Activated CD4-positive, CD25-positive, alpha-beta regulatory T cell treated with anti-CD3 and anti-CD28 coated beads, Interleukin-2, amount 50 U/mL, for 16 hours (primary cell): ENCODE data around the gene TTC6.

Experiments used
- DNase-seq: peaks from one replicate; pipeline ENCODE4 v3.0.0-alpha.2; 2020; ENCODE audit warnings: low read depth, low spot score

TTC6 gene

DNA sequence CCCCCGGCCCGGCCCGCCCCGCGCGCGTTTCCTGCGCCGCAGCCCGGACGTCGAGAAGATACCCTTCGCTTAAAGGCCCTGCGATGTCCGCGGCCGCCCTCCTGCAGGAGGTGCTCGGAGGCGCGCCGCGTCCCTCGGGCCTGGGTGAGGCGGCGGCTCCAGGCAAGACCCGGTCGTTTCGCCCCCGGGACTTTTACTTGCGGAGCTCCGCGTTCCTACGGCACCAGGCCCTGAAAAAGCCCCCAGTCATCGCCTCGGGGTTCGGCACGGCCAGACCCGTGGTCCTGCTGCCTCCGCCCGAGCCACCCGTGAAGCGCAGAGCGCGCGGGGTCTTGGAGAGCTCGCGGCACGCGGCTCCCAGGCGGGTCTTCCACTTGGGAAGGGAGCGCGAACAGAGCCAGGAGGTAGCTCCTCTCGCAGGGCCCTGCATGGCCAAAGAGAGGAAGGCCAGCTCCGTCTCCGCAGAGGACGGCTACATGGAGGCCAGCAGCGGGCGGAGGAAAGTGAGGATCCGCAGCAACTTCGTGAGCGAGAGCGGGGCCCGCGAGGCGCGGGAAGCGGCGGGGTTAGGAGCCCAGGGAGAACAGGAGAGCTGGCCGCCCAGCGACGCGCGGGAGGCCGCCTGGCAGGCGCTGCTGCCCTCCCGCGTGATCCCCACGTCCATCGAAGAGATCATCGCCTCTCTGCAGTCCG is 26.9 kb downstream of the TTC6 start:
- no peak for DNase-seq

DNA sequence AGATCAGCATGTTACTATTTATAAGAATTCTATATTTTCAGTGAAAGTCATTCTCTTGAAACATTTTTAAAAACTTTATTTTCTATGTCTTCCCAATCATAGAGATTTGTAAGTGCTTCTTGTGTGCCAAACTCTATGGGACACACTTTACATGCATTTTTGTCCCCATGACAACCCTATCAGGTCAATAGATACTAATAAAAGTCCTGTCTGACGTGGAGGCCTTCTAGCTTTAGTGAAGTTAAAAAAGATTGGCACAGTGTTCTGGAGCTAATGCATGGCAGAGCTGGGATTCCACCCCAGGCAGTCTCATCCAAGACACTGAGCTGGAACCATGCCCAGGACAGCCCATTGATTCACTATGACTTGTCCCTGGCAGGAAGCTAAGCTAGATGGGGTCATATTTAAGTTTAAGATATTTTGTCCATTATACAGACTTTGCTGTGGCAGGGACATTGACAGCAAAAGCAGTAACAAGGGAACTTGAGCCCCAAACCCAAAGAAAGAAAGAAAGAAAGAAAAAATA is 28.1 kb downstream of the TTC6 start:
- DNase-seq: no peak

DNA sequence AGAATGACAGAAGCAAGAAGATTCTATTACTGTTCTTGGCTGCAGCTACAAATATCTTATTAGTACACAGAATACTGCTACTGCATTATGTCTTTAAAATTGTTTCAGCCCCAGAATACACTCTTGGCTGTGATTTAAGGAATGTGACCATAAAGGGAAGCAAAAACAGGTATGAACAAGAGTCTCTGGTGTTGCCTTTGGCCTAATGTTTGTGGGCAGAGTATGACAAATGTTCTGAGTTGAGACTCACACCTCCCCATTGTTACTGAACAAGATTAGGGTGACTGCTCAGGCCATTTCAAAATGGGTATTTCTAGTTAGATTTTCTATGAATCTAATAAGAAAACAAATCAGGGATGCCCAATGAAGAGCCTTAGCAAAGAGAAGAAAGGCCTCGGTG is 28.5 kb downstream of the TTC6 start:
- DNase-seq: no peak

DNA sequence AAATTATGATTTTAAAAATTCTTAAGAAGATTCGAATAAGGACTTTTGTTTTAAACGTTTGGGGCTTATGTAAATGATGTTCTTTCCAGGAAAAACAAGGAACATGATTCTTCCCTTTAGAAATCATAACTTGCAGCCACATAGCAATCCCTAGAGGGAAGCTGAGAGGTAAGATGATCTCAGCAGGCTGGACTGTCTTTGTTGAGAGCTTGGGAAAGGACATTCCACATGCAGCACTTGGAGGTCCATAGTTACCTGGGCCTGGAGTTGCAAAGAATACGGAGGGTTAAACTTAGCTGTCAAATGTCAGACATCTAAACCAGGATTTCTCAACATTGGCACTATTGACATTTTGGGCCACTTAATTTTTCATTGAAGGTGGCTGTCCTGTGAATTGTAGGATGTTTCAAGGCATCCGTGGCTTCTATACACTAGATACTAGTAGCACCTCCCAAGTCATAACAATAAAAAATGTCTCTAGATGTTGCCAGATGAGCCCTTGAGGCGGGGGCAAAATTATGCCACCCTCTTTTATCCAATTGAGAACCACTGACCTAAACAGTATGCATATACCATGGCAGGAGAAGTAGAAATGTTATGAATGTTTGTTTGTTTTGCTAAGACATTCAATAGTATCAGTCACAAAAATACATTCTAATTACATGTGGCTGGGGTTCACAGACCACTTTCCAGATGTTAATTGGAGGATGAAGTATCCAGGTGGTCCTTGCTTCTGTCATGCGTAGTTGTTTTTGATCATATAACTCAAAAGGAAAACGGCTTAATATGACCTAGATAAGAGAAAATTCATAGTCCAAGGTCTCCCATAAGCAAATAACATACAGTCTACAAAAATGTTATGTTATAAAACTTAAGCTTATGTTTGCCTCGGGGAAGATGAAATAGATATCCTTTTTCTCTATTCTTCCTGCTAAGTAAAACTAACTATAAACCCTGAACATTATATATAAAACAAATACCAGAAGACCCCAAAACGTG is 30.5 kb downstream of the TTC6 start:
- no peak for DNase-seq

DNA sequence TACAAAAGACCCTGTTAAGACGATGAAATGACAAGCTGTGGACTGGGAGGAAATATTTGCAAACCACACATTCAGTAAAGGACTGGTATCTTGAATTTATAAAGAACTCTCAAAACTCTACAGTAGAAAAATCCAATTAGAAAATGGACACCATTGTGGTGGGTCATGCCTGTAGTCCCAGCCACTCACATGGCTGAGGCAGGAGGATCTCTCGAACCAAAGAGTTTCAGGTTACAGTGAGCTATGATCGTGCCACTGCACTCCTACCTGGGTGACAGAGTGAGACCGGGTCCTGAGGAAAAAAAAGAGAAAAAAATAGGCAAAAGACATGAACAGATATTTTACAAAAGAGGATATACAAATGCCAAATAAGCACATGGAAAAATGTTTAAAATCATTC is 41.9 kb downstream of the TTC6 start:
- DNase-seq: no peak

DNA sequence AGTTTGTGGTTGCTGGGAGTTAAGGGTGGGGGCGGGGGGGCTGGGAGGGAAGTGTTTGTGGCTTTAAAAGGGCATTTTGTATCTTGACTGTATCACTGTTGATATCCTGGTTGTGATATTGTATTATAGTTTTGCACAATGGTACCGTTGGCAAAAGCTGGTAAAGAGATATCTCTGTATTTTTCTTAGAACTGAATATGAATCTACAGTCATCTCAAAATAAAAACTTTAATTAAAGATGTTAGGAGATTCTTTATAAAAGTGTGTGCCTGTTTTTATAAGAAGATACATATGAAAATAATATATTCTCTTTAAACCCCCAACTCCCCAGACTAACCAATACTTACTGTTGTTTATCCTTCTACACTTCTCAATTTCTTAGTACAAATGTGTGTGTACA is 43.2 kb downstream of the TTC6 start:
- DNase-seq: no peak

DNA sequence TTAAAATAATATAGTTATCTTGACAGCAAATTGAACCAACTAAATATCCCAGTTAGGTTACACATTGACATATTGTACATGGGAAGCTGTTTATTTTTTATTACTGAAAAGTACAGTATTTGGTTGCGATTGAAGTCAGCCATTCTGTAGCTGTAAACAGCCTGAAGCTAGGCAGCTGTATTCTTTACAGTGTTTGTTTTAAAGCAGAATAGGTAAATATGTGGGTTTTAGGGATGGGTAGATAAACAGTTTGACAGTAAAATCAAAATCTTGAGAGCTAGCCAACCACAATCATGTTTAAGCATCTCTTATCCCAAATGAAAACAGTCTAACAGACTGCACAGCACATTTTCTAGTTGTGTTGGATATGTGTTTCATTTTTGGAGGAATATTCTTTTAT is 45.7 kb downstream of the TTC6 start:
- no peak for DNase-seq

DNA sequence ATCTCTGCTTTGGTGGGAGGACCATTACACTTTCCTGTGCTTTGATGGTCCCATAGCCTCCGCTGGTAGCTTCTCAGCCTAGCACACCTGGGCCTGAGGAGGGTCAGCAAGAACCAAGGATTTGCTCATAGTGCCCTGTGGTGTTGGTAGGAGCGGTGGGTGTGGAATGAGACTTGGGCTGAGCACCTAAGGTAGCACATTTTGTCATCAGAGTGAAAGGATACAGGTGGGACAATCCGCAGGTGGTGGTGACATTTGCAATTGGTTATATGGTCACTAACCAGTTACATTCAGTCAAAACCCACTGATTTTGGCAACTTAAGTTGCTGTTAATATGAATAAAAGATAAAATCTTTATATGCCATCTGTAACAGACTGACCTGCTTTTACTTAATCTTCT is 46.7 kb downstream of the TTC6 start:
- DNase-seq: no peak

DNA sequence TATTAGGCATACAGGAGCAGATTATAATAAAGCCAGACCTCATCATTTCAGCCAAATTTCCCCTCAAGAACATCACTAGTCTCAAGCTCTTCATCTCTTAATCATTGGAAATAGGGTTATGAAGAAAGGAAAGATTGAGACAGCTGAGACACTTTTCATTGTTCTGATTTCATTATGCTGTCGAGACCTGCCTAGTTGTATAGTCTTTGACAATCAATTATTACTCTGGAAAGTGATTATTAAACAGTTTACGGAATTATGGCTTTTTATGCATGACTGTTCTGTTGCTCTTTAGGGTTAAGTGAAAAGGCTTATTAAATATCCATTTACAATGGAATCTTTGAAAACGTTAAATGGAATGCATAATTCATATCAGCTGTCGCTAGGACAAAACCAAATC is 48.3 kb downstream of the TTC6 start:
- no peak for DNase-seq
